ENCODE measurements around the gene TMEM11.
"Not testable (repeated sequence)": the region's sequence is repeated elsewhere in the genome, so short reads cannot be mapped to it uniquely, and the experiment has no call there.

TMEM11 gene

DNA sequence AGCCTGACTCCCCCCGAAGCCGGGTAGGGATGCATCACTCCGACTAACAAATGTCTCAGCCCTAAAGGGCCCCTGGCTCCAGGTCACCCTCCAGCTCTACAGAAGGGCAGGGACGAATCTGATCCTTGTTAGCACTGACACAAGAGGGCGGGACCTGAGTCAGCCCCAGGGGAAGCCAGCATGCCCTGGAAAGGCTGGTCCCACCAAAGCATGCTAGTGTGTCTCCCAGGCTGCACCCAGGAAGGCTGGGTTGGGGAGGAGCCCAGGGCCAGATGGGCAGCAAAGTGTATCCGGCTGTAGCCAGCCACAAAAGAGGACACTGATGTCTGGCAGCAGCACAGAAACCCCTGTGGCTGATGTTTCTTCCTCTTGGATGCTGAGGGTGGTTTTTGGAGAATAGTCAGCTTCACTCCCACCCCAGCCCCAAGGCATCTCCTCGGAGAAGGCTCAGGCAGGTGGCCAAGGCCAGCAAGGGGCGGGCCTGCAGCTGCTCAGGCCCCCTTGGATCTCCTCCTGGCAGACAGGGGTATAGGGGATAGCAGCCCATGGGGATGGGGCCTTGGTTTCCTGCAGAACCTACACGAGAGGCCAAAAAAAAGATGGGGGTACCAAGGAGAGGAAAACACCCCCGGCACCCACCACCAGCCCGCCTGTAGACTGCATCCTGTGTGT lies 28.2 kb upstream of the TMEM11 start:
- no peak for DNase-seq

- no peak for DNase-seq
These were observed 27.6 kb upstream of the TMEM11 start for GRCh38 chr17:21241564-21241963.

DNA sequence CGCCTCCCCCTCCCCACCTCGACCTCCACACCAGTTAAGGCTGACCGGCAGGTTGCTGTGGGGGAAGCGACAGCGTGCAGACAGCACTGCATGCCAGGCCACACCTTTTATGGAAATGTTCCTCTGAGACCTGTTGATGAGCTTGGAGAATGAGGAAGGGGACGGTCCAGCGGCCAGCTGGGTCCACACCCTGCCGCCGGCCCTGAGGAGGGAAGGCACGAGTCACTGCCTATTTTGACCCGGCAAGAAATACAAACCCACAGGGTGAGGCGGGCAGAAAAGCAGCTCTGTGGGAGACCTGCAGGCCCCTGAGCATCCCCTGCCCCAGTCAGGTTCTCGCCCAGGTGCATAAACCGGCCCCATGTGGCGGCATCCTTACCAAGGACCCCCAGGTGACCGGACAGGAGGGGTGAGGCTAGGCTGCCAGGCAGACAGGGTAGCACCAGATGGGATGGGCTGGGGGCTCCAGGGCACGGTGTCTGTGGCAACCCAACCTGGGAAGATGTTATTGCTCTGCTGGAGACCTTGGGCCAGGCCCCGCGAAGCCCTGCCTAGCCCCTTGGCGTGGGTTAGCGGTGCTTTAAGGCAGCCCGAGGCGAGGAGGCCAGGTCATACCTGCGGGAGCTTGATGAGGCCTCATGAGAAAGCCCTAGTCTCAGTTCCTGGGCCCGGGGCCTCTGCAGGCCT lies 26.6 kb upstream of the TMEM11 start:
- DNase-seq, result no peak

DNA sequence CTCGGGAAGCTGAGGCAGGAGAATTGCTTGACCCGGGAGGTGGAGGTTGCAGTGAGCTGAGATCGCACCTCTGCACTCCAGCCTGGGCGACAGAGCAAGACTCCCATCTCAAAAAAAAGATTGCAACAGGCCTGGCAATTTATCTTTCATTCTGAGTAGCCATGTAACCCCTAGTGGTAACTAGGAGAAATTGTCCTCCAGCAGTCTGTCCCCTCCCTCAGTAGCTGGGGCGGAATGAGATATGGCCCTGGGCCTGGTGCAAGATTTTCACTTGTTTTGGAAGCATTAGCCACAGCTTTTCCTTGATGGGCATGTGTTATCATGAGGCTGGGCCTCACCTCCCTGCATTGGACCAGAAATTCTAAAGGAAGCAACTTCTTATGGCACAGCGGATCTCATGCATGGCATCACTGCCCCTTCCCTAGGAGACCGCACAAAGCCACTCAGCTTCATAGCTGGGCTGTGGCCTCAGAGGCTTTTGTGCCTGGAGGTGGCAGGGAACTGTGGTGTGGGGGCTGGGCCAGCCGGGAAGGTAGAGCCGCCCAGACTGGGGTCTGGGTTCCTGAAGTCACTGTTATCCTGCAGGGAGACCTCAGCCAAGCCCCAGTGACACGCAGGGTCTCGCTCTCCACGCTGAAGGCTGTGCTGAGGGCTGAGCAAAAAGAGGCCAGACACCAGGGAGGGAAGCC lies 25.9 kb upstream of the TMEM11 start:
- no peak for DNase-seq

GRCh38 chr17:21235921-21236320 lies 22.0 kb upstream of the TMEM11 start:
- DNase-seq, result no peak

- DNase-seq, result no peak
These were observed 19.8 kb upstream of the TMEM11 start for GRCh38 chr17:21233581-21234347.

- no peak for DNase-seq
These were observed 18.2 kb upstream of the TMEM11 start for GRCh38 chr17:21232033-21232749.

DNA sequence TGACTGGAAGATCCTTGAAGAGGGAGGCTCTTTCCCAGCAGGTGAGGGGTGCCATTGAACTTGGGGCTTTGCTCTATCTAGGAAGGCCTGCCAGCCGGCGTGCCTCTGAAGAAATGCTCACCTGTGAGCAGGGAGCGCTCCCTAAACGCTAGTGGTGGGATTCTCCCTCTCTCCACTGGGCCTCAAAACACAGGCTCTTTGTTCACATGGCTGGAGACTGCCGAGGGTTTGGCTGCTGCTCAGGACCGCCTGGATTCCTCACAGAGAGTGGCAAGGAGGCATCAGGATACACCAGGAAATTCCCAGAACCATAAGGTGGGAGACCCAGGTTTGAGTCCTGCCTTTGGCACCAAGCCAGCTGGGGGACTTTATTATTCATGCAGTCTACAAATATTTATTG lies 17.6 kb upstream of the TMEM11 start:
- DNase-seq, result no peak

DNA sequence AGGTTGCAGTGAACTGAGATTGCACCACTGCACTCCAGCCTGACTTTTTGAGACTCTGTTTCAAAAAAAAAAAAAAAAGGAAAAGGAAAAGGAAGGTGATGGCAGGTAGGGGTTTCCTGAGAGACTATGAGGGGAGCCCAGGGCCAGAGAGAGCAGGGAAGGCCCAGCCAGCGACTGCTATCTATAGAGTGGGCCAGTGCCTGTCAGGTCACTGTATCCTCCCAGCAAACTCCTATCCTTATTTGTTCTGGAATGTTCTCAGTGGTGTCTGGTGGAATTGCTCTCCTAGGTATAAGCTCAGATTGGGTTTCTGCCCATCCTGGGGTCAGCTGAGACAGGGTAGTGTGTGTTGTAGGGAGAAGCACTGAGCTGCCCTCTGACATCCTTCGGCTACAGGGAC lies 14.9 kb upstream of the TMEM11 start:
- DNase-seq, result no peak

GRCh38 chr17:21228111-21228510 lies 14.2 kb upstream of the TMEM11 start:
- no peak for DNase-seq

DNA sequence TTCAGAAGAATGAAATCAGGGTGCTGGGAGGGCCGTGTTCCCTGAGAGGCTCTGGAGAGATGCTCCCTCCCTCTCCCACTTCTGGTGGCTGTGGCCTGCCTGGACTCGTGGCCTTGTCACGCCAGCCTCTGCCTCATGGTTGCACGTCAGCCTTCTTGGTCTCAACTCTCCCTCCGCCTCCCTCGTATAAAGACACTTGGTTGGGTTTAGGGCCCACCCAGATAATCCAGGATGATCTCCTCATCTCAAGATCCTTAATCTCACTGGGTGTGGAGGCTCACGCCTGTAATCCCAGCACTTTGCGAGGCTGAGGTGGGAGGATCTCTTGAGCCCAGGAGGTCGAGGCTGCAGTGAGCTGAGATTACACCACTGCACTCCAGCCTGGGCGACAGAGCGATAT lies 13.3 kb upstream of the TMEM11 start:
- DNase-seq, result not testable (repeated sequence)

DNA sequence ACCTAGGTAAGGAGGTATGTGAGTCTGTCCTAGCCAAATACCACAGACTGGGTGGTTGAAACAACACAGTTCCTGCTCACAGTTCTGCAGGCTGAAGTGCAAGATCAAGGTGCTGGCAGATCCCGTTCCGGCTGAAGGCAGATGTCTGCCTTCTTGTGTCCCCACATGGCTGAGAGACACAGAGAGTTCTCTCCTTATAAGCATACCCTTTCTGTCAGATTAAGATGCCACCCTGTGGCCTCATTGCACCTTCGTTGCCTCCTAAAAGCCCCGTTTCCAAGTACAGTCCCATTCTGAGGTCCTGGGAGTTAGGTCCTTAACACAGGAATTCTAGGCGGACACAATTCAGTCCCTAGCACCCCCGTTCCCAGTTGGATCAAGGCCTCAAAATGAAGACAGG lies 9.1 kb upstream of the TMEM11 start:
- DNase-seq, result no peak

GRCh38 chr17:21218831-21219380 lies 4.9 kb upstream of the TMEM11 start:
- no peak for DNase-seq

DNA sequence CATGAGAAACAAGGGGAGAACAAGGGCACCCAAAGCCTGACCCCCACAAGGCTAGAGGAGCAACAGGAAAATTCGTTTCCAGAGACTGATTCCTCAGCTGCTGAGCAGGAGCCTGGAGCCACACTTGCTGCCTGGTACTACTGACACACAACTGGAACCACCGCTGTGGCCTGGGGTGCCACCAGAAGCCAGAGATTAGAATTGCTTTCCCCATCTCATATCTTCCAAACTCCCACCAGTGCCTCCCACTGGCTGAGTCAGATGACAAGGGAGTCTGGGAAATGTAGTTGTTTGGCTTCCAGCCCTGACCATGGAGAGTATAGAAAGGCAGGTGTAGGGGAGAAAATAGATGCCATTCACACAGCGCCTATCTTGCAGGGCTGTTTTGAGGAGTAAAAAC lies 4.1 kb upstream of the TMEM11 start:
- no peak for DNase-seq

GRCh38 chr17:21217346-21217745 lies 3.4 kb upstream of the TMEM11 start:
- no peak for DNase-seq

DNA sequence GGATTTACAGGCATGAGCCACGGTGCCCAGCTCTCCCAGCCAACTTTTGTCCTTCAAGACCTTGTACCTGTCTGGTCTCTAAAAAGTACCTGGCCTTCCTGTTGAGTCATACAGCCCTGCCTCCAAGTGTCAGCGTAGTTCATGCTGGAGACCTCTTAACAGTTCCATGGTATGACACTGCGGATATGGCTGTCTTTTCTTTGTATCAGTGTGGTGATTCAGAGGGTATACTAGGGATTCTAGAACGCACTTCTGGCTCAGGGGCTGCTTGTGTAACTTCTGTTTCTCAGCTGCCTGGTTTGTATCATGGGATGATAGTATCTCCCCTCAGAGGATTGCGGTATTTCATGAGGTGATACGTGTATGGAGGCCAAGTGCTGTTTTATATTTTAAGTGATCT lies 2.0 kb upstream of the TMEM11 start:
- no peak for DNase-seq

DNA sequence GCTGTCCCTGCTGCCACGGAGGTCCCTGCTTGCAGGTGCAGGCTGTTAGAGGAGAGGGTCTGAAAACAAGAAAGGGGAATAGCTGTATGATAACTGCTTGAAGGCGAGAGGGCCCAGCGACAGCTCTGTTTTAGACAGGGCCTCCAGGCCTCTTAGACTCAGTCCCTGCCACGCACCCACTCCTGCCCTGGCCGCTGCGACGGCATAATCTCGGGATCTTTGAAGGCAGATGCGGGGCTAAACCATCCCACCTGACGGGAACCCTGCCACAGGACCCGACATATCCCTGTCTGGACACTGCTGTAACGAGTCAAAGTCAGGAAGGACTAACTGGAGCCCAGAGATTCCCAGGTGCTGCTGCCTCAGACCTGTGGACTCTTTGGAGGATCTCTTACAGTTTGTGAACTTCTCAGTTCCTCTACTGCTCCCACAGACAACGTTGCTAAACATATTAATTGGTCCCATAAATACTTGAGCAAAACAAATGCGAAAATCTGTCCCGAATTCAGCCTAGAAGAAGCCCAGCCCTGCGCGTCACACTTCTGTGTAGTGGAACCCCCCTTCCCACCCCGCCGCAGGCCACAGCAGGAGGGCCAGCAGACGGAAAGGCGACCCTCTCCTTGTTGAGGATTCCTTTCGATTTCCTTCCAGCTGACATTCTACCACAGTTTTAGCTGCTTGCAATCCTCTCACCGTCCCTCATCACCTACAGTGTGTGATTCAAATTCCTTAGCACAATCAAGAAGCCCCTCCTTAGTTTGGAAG lies 998 bp upstream of the TMEM11 start:
- DNase-seq, result no peak

GRCh38 chr17:21213638-21214014 lies 335 bp downstream of the TMEM11 start:
- no peak for DNase-seq

DNA sequence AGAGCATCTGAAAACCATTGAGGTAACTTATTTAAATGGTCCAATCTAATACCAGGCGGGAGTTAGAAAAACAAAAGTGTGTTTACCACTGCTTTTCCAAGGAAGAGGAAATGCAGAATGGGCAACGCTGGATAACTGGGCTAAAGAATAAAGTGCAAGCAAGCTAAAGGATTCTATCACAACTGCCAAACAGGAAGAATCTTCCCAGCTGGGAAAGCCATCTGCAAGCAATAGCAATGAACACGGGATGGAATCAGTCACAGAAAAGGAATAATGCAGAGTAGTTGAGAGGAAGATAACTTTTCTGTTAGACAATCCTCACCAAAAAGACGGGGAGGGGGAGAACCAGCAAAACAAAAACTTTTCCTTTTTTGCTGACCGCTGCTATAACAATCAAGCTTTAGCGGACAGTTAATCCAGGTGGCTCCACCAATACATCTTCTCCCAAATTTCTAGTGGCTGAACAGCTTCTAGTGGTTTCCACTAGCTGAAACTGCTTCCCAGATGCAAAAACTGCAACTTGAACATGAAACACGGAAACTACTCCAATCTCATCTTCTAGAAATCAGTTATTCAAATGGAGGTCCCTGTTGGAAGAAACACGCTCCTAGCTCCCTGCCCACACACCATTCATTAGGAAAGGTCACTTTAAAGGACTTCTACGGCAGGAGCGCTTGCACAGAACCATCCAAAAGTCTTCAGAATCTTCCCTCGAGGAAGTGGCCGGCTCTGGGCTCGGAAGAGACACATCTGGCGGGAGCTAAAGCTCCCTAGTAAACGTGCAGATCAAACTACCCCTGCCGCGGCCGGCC lies 929 bp downstream of the TMEM11 start:
- no peak for DNase-seq

DNA sequence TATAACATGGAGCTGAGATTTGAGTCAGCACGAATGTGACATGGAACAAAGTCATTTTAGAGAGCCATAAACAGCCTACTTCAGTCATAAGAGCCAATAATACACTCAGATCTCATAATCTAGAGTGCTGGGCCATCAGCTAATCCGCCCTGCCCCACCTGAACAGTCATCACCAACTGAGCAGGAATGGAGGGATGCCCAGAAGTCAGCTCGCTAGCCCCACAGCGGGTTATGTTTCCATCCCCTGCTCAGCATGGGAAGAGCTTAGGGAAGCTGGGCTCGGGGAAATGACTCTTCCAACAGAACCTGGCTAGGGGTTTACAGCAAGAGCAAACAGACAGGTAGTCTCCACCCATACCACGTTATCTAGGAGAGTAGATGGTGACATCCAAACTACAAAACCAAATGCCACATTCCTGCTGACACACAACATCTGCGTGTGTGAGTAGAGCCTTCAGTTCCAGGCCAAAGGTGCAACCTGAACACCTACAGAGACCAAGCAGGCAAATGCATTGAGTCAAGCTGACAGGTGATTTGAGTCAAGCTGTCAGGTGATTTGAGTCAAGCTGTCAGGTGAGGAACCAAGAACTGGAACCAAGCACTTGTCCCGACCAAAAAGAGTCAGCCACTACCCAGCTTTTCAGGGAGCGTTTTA lies 2.0 kb downstream of the TMEM11 start:
- DNase-seq, result no peak

Measured in CD4-positive, alpha-beta T cell treated with Interleukin-6 for 4 hours (primary cell).